GM10248 (cell line): ENCODE data around the gene DYRK2.

Source experiments
- CTCF ChIA-PET: fragments of 300-600 bp; sonication (Branson Sonifier 250); formaldehyde crosslinking; extraction: SDS; loops from one replicate; lab custom pipeline; 2021; ENCODE audit warnings: antibody characterized with exemption; lab: Yijun Ruan, JAX
- POLR2A ChIA-PET: fragments of 350-650 bp; sonication (Branson Sonifier 250); formaldehyde crosslinking; extraction: SDS; loops from one replicate; lab custom pipeline; 2020; ENCODE audit warnings: antibody characterized with exemption; lab: Yijun Ruan, JAX
- DNase-seq: peaks from one replicate; pipeline ENCODE4 v3.0.0; 2012; ENCODE audit errors: extremely low spot score
- CTCF ChIP-seq: IDR thresholded peaks from 2 replicates; pipeline ENCODE4 v1.5.1; 2012; ENCODE audit warnings: mild to moderate bottlenecking, low read depth; ENCODE audit errors: extremely low read depth, missing control alignments, control extremely low read depth

Gene DYRK2

GRCh38 chr12:67647181-67647798 lies 1.3 kb upstream of the DYRK2 start:
- POLR2A ChIA-PET: interaction anchor here (0.6 kb wide), 1 partner anchor 291 kb away, joined by 10 read pairs; no protein-coding TSS in a partner anchor
- CTCF ChIA-PET: interaction anchor here (0.9 to 1.4 kb wide), 4 partner anchors 9 to 18 kb away, joined by 3 to 6 read pairs (median 4); no protein-coding TSS in a partner anchor
- TF ChIP-seq CTCF: no peak
- no peak for DNase-seq

- CTCF ChIA-PET: interaction anchor here (0.9 to 1.4 kb wide), 5 partner anchors 9 to 53 kb away, joined by 3 to 6 read pairs (median 4); no protein-coding TSS in a partner anchor
- POLR2A ChIA-PET: interaction anchor here (0.6 kb wide), 1 partner anchor 292 kb away, joined by 10 read pairs; no protein-coding TSS in a partner anchor
- TF ChIP-seq CTCF: no peak
- DNase-seq: peak; percentile 48
Measured at GRCh38 chr12:67647799-67648520, 585 bp upstream of the DYRK2 start.

- POLR2A ChIA-PET: no interaction called here
- peak; percentile 52 for DNase-seq
- no peak for TF ChIP-seq CTCF
Measured at GRCh38 chr12:67649261-67649569, 670 bp downstream of the DYRK2 start.

DNA sequence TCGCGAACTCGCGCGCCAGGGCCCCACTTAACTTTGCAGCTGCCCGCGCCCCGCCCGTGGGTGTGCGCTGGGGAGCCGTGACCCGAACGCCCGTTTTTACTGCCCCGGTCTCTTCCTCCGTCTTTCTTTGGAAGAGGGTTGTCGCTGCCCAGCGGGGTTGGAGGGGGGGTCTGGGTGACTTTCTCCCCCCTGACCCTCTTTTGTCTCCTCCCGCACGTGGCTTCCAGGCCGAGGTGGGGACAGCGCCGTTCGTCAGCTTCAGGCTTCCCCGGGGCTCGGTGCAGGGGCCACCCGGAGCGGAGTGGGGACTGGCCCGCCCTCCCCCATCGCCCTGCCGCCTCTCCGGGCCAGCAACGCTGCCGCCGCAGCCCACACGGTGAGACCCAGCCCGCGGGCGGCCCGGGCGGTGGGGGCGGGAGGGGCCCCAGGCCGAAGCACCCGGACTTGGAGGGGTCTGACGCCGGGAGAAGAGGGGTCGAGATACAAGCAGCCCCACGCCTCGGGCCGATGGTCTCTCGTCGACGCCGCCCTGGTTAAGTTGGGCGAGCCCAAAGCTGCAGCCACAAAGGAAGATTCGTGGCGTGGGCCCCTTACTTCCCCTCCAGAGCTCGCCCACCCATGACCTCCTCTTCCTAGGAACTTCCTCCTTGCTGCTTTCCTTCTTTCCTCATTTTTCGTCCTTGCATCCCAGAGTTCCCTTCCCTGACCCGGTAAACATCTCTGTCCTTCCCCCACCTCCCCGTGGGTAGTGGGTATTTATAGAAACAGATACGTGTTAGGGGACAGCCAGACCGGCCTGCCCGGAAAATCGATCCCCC lies 1.2 kb downstream of the DYRK2 start:
- no peak for TF ChIP-seq CTCF
- POLR2A ChIA-PET: interaction anchor here (0.5 kb wide), 1 partner anchor 377 kb away, joined by 5 read pairs; no protein-coding TSS in a partner anchor
- DNase-seq: peak; percentile 57
- CTCF ChIA-PET: interaction anchor here (1.3 kb wide), 1 partner anchor 9 kb away, joined by 3 read pairs; no protein-coding TSS in a partner anchor

More at GRCh38 chr12:67649261-67649569, 670 bp downstream of the DYRK2 start:
- CTCF ChIA-PET: interaction anchor here (1.3 kb wide), 1 partner anchor 9 kb away, joined by 3 read pairs; no protein-coding TSS in a partner anchor

GRCh38 chr12:67650388-67651131 lies 2.0 kb downstream of the DYRK2 start:
- ChIA-PET POLR2A (interaction anchor here (0.5 kb wide), 1 partner anchor 378 kb away, joined by 5 read pairs; no protein-coding TSS in a partner anchor), CTCF (no interaction called here)
- no peak for TF ChIP-seq CTCF
- DNase-seq: peak; percentile 40

- ChIA-PET POLR2A (no interaction called here), CTCF (no interaction called here)
- TF ChIP-seq CTCF: peak; percentile 17
- DNase-seq: peak; percentile 37
Measured at GRCh38 chr12:67651132-67651695, 2.7 kb downstream of the DYRK2 start.
